ENCODE measurements around the gene ABCC1. TPM values are rescaled to one million over a fixed set of nuclear protein-coding genes. Genes with fewer than 3 reads are reported as not detected.
"Not testable (repeated sequence)": the region's sequence is repeated elsewhere in the genome, so short reads cannot be mapped to it uniquely, and the experiment has no call there.

The ABCC1 gene
- polyA plus RNA-seq, 1 of the 3 experiments (the other 2 are of a cell fraction): 23.7 TPM

GRCh38 chr16:16102738-16103137 lies 153.3 kb downstream of the ABCC1 start:
- TF ChIP-seq RCOR1 (IDR thresholded peaks at IDR 0.05; ENCODE audit: low read length) (no peak), FOSL2 (IDR thresholded peaks at IDR 0.05; ENCODE audit: borderline replicate concordance, low read depth) (no peak), NRF1 (IDR thresholded peaks at IDR 0.05; ENCODE audit: low read depth, low read length) (no peak), TAF1 (IDR thresholded peaks at IDR 0.05; ENCODE audit: borderline replicate concordance, low read depth, low read length) (no peak), FOXM1 (IDR thresholded peaks at IDR 0.05; ENCODE audit: low read depth) (no peak), ZBTB33 (IDR thresholded peaks at IDR 0.05; ENCODE audit: borderline replicate concordance, low read depth) (no peak), EP300 (IDR thresholded peaks at IDR 0.05; ENCODE audit: borderline replicate concordance in 1 of 2, low read depth in 1 of 2, low read length in 1 of 2) (no peak), IRF3 (IDR thresholded peaks at IDR 0.05; ENCODE audit: low read depth, low read length) (no peak), USF1 (IDR thresholded peaks at IDR 0.05; ENCODE audit: borderline replicate concordance, low read depth) (no peak), TCF12 (IDR thresholded peaks at IDR 0.05) (no peak), PBX3 (IDR thresholded peaks at IDR 0.05) (no peak), ELF1 (IDR thresholded peaks at IDR 0.05) (no peak), RAD21 (IDR thresholded peaks at IDR 0.05; ENCODE audit: low read length) (no peak), POLR2AphosphoS5 (IDR thresholded peaks at IDR 0.05; ENCODE audit: low read depth, low read length) (no peak), RXRA (IDR thresholded peaks at IDR 0.05; ENCODE audit: borderline replicate concordance, low read depth) (no peak), YY1 (IDR thresholded peaks at IDR 0.05; ENCODE audit: low read depth) (no peak), MAX (IDR thresholded peaks at IDR 0.05; ENCODE audit: low read depth) (no peak), RFX5 (IDR thresholded peaks at IDR 0.05; ENCODE audit: low read length) (no peak), TEAD4 (IDR thresholded peaks at IDR 0.05; ENCODE audit: borderline replicate concordance, insufficient read depth) (no peak), GATA2 (CRISPR knock-in tag; IDR thresholded peaks at IDR 0.05) (no peak)
- Histone ChIP-seq H2AFZ (ENCODE audit: low read depth) (no peak overlapping the region), H3K9me3 (no peaks in the 10 kb centered on the region), H3K36me3 (replicated peaks in 1 of 2; ENCODE audit: control insufficient read depth in 1 of 2, insufficient read depth in 2 of 2, low read length in 1 of 2) (peaks cover 14 to 31% of the 10 kb centered on the region in 2 experiments), H4K20me1 (ENCODE audit: insufficient read depth) (no peaks in the 10 kb centered on the region), H3K4me2 (no peak overlapping the region), H3K4me3 (ENCODE audit: low read depth in 2 of 2, low read length in 1 of 2) (no peak overlapping the region), H3K4me1 (ENCODE audit: control insufficient read depth in 1 of 2, insufficient read depth in 2 of 2, low read depth in 1 of 2, low read length in 1 of 2) (no peaks in the 10 kb centered on the region), H3K9ac (no peak overlapping the region), H3K27ac (ENCODE audit: low read depth in 2 of 2, low read length in 1 of 2) (no peak overlapping the region), H3K27me3 (ENCODE audit: insufficient read depth) (no peaks in the 10 kb centered on the region), H3K9me2 (no peaks in the 10 kb centered on the region), H3F3A (replicated peaks; ENCODE audit: insufficient read depth) (no peaks in the 10 kb centered on the region), H3K79me2 (ENCODE audit: insufficient read depth) (no peaks in the 10 kb centered on the region)
- POLR2A ChIA-PET: no interaction called here
- CTCF ChIA-PET: interaction anchor here (2.0 kb wide), 1 partner anchor 25 kb away, joined by 4 read pairs; no protein-coding TSS in a partner anchor
- 96% methylated on average over 4 of the region's 4 CpGs for WGBS (ENCODE audit: low lambda C conversion rate)
- DNase-seq: no peak

- not testable (repeated sequence) for H3K4me2 ChIP-seq; H2AFZ ChIP-seq (ENCODE audit: low read depth); H3F3A ChIP-seq (replicated peaks; ENCODE audit: insufficient read depth); H3K4me1 ChIP-seq (ENCODE audit: control insufficient read depth in 1 of 2, insufficient read depth in 2 of 2, low read depth in 1 of 2, low read length in 1 of 2); H3K9ac ChIP-seq; H3K9me3 ChIP-seq; DNase-seq; H3K9me2 ChIP-seq; H3K27me3 ChIP-seq (ENCODE audit: insufficient read depth); H3K79me2 ChIP-seq (ENCODE audit: insufficient read depth); H3K27ac ChIP-seq (ENCODE audit: low read depth in 2 of 2, low read length in 1 of 2); H3K4me3 ChIP-seq (ENCODE audit: low read depth in 2 of 2, low read length in 1 of 2); H4K20me1 ChIP-seq (ENCODE audit: insufficient read depth)
- WGBS (ENCODE audit: low lambda C conversion rate): 74% methylated on average over 4 of the region's 16 CpGs
- peaks cover 21 to 25% of the 10 kb centered on the region in 2 experiments for H3K36me3 ChIP-seq (replicated peaks in 1 of 2; ENCODE audit: control insufficient read depth in 1 of 2, insufficient read depth in 2 of 2, low read length in 1 of 2)
- CTCF ChIA-PET: interaction anchor here (1.5 kb wide), 1 partner anchor 348 kb away, joined by 3 read pairs; no protein-coding TSS in a partner anchor
- POLR2A ChIA-PET: interaction anchor here (0.6 kb wide), 2 partner anchors 362 to 412 kb away, joined by 3 read pairs; no protein-coding TSS in a partner anchor
Observed at GRCh38 chr16:16104132-16104803, 154.9 kb downstream of the ABCC1 start.

Data from SK-N-SH (cell line).